GM18502 (cell line): ENCODE results near the gene SEC14L6.
"Not testable (repeated sequence)": the region's sequence is repeated elsewhere in the genome, so short reads cannot be mapped to it uniquely, and the experiment has no call there.

ENCODE experiments used
- ATAC-seq: cut with Tn5 transposase; IDR thresholded peaks from one replicate; pipeline ENCODE4 v1.9.1; 2021; ENCODE audit warnings: mild to moderate bottlenecking; ENCODE audit not compliant: unreplicated experiment, poor library complexity

Gene SEC14L6

GRCh38 chr22:30546616-30547015, at the start of gene SEC14L6:
SEC14L6 (minus strand) TSS chr22:30546741; CDS start chr22:30546682, 59 bp downstream.
- no peak for ATAC-seq

GRCh38 chr22:30596199-30596598, 49.7 kb upstream of the SEC14L6 start:
- ATAC-seq: no peak

- ATAC-seq: not testable (repeated sequence)
Measured at GRCh38 chr22:30592360-30592713, 45.8 kb upstream of the SEC14L6 start.

GRCh38 chr22:30591588-30592359, 45.2 kb upstream of the SEC14L6 start, which contains the start of gene PES1:
PES1 (minus strand) TSS chr22:30591910; CDS start chr22:30591833, 77 bp downstream.
- peak; percentile 96 for ATAC-seq

GRCh38 chr22:30591191-30591587, 44.6 kb upstream of the SEC14L6 start:
- no peak for ATAC-seq

GRCh38 chr22:30586414-30586813, 39.9 kb upstream of the SEC14L6 start:
- ATAC-seq: no peak

GRCh38 chr22:30584441-30584840, 37.9 kb upstream of the SEC14L6 start:
- ATAC-seq: no peak

GRCh38 chr22:30582788-30583545, 36.4 kb upstream of the SEC14L6 start:
- ATAC-seq: no peak

GRCh38 chr22:30582051-30582450, 35.5 kb upstream of the SEC14L6 start:
- ATAC-seq: no peak

GRCh38 chr22:30580896-30581295, 34.4 kb upstream of the SEC14L6 start:
- no peak for ATAC-seq

- no peak for ATAC-seq
Measured at GRCh38 chr22:30578481-30578880, 31.9 kb upstream of the SEC14L6 start.

- no peak for ATAC-seq
Measured at GRCh38 chr22:30575859-30576258, 29.3 kb upstream of the SEC14L6 start.

GRCh38 chr22:30574997-30575671, 28.6 kb upstream of the SEC14L6 start:
- ATAC-seq: no peak

- ATAC-seq: no peak
Measured at GRCh38 chr22:30574095-30574981, 27.8 kb upstream of the SEC14L6 start, which contains the start of gene GAL3ST1. GAL3ST1 (minus strand) TSS chr22:30574665; CDS start chr22:30557392, 17,273 bp downstream.

- no peak for ATAC-seq
Measured at GRCh38 chr22:30573594-30574094, 27.1 kb upstream of the SEC14L6 start.

- no peak for ATAC-seq
Measured at GRCh38 chr22:30572840-30573593, 26.5 kb upstream of the SEC14L6 start.

- no peak for ATAC-seq
Measured at GRCh38 chr22:30572210-30572609, 25.7 kb upstream of the SEC14L6 start.

GRCh38 chr22:30569674-30570202, 23.2 kb upstream of the SEC14L6 start:
- ATAC-seq: no peak
